PFSK-1 (cell line): Measurements from ENCODE around the gene STK25.

Experiments used
- POLR2AphosphoS5 ChIP-seq: IDR thresholded peaks from 2 replicates; pipeline ENCODE4 v1.6.1; 2012; ENCODE audit warnings: low read depth, mild to moderate bottlenecking, control low read depth, low read length, moderate library complexity
- SIN3A ChIP-seq: IDR thresholded peaks from 2 replicates; pipeline ENCODE4 v1.6.1; 2012; ENCODE audit warnings: mild to moderate bottlenecking, low read length, moderate library complexity, borderline replicate concordance; ENCODE audit not compliant: insufficient read depth
- TAF1 ChIP-seq: IDR thresholded peaks from 2 replicates; pipeline ENCODE4 v1.6.1; 2012; ENCODE audit warnings: low read length, control low read depth, borderline replicate concordance; ENCODE audit not compliant: insufficient read depth
- TF ChIP-seq, protein P1 (sequence below), 2 experiments: IDR thresholded peaks; 2 replicates each; pipeline versions ENCODE4 v1.6.1 to v1.8.0; 2011 to 2012; ENCODE audit warnings: low read depth in 2 of 2, low read length in 2 of 2, control low read depth in 1 of 2, inconsistent platforms in 1 of 2, mild to moderate bottlenecking in 1 of 2, moderate library complexity in 1 of 2; ENCODE audit not compliant: insufficient read depth in 1 of 2

DNA sequence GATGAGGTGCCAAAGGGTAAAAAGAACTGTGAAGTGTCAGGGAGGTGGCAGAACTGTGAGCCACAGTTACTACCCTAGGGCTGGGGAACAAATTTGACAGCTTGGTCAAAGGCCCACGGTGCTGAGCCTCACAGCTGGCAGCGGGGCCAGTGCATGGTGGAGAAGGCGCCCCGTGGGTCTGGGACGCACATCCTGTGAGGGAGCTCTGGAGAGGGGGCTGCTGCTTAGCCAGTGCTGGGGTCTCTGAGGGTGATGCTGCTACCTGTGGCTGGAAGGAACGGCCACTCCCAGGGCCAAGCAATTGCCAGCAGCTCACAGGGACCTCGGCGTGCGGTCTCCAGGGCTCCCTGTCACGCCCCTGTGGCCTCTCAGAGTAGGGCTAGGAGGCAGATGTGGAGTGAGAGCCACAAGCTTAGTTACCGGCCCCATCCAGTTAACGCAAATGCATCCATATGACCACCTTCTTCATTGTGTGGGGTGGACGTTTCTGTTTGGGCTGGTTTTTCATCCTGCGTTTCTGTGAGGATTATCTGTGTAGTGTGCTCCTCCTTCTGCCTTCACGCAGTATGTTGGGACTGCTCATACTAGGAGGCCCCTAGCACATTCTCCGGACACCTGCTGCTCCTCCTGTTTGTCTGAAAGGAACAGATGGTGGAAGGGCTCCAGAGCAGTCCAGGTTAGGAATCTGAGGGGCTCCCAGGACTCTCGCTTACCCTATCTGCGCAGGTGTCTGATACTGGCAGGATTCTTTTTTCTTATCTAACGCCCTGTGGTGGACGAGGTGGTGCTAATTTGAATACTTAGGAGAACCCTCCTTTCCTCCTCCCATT is 26.0 kb downstream of the STK25 start:
- TF ChIP-seq SIN3A (no peak), TAF1 (no peak), POLR2AphosphoS5 (no peak)
- TF ChIP-seq, protein P1, sequence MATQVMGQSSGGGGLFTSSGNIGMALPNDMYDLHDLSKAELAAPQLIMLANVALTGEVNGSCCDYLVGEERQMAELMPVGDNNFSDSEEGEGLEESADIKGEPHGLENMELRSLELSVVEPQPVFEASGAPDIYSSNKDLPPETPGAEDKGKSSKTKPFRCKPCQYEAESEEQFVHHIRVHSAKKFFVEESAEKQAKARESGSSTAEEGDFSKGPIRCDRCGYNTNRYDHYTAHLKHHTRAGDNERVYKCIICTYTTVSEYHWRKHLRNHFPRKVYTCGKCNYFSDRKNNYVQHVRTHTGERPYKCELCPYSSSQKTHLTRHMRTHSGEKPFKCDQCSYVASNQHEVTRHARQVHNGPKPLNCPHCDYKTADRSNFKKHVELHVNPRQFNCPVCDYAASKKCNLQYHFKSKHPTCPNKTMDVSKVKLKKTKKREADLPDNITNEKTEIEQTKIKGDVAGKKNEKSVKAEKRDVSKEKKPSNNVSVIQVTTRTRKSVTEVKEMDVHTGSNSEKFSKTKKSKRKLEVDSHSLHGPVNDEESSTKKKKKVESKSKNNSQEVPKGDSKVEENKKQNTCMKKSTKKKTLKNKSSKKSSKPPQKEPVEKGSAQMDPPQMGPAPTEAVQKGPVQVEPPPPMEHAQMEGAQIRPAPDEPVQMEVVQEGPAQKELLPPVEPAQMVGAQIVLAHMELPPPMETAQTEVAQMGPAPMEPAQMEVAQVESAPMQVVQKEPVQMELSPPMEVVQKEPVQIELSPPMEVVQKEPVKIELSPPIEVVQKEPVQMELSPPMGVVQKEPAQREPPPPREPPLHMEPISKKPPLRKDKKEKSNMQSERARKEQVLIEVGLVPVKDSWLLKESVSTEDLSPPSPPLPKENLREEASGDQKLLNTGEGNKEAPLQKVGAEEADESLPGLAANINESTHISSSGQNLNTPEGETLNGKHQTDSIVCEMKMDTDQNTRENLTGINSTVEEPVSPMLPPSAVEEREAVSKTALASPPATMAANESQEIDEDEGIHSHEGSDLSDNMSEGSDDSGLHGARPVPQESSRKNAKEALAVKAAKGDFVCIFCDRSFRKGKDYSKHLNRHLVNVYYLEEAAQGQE (IDR thresholded peaks at IDR 0.05; ENCODE audit: insufficient read depth in 1 of 2, low read depth in 2 of 2, low read length in 2 of 2), result no peak
